Panc1 (cell line): ENCODE results near the gene PCBP4. TPM values are rescaled to one million over a fixed set of nuclear protein-coding genes. Genes with fewer than 3 reads are reported as not detected.

Experiments used
- ATAC-seq: fragments of 200-7000 bp; cut with Tn5 transposase; 2 replicates; pipeline ENCODE4 v1.9.1; 2020; ENCODE audit warnings: mild to moderate bottlenecking, moderate library complexity
- BruUV-seq: library from RNA; stranded (reverse); fragments of 400-500 nt; replicated peaks from 2 replicates; lab custom pipeline; 2021; lab: Mats Ljungman, UMichigan
- CTCF ChIA-PET: fragments of 300-600 bp; sonication (Branson Sonifier 250); formaldehyde crosslinking; loops from one replicate; lab custom pipeline; 2022; ENCODE audit warnings: antibody characterized with exemption; lab: Charles Lee
- POLR2A ChIA-PET: fragments of 300-600 bp; sonication (Branson Sonifier 250); formaldehyde crosslinking; loops from one replicate; lab custom pipeline; 2022; ENCODE audit warnings: antibody characterized with exemption; lab: Charles Lee
- DNase-seq: peaks from one replicate; pipeline ENCODE4 v3.0.0-alpha.2; 2010; ENCODE audit warnings: low read depth, low spot score
- H3K27ac ChIP-seq: 2 replicates; pipeline ENCODE4 v1.5.1; 2011; ENCODE audit warnings: mild to moderate bottlenecking, low read length, inconsistent platforms
- H3K27me3 ChIP-seq: fragments of 200-500 bp; sonication (Bioruptor generic); 2 replicates; pipeline ENCODE4 v1.6.0; 2014; ENCODE audit warnings: low read length, inconsistent platforms; ENCODE audit not compliant: control insufficient read depth, insufficient read depth
- H3K36me3 ChIP-seq: fragments of 200-500 bp; sonication (Bioruptor generic); 2 replicates; pipeline ENCODE4 v1.5.1; 2014; ENCODE audit warnings: inconsistent platforms, mild to moderate bottlenecking, low read length, moderate library complexity; ENCODE audit not compliant: control insufficient read depth, insufficient read depth
- H3K4me1 ChIP-seq: 2 replicates; pipeline ENCODE4 v1.5.1; 2011; ENCODE audit warnings: inconsistent platforms, mild to moderate bottlenecking, low read length, moderate library complexity; ENCODE audit not compliant: control insufficient read depth, insufficient read depth
- H3K4me3 ChIP-seq, 2 experiments: 2 replicates each; pipeline ENCODE4 v1.5.1; 2011 to 2012; ENCODE audit warnings: low read depth in 2 of 2, low read length in 2 of 2, mild to moderate bottlenecking in 2 of 2, inconsistent platforms in 1 of 2, moderate library complexity in 1 of 2
- H3K9me3 ChIP-seq: fragments of 200-500 bp; sonication (Bioruptor generic); 2 replicates; pipeline ENCODE4 v1.5.1; 2014; ENCODE audit warnings: low read depth, mild to moderate bottlenecking, inconsistent platforms, low read length, moderate library complexity; ENCODE audit not compliant: control insufficient read depth, insufficient read depth
- CTCF ChIP-seq: fragments of 450-650 bp; IDR thresholded peaks from 2 replicates; pipeline ENCODE4 v1.5.1; 2017; ENCODE audit warnings: mild to moderate bottlenecking
- POLR2AphosphoS5 ChIP-seq: IDR thresholded peaks from 2 replicates; pipeline ENCODE4 v1.6.1; 2012; ENCODE audit warnings: mild to moderate bottlenecking, low read depth, low read length, moderate library complexity
- REST ChIP-seq, 2 experiments: IDR thresholded peaks; 2 replicates each; pipeline ENCODE4 v1.6.1; 2011 to 2012; ENCODE audit warnings: low read depth in 2 of 2, control low read depth in 1 of 2, low read length in 1 of 2, mild to moderate bottlenecking in 1 of 2, moderate library complexity in 1 of 2; ENCODE audit not compliant: insufficient read depth in 1 of 2
- SIN3A ChIP-seq: IDR thresholded peaks from 2 replicates; pipeline ENCODE4 v1.6.1; 2012; ENCODE audit warnings: low read depth, mild to moderate bottlenecking, low read length, moderate library complexity, borderline replicate concordance; ENCODE audit not compliant: insufficient read depth
- TCF7L2 ChIP-seq: IDR thresholded peaks from 2 replicates; pipeline ENCODE4 v1.6.1; 2011; ENCODE audit warnings: mild to moderate bottlenecking, low read depth, low read length, inconsistent platforms
- in situ Hi-C: cut with HindIII; loops from 2 replicates; pipeline ENCODE4 v1.10.0; 2016; ENCODE audit warnings: low sequenced_read_pairs, low pct_unique_long_range_greater_than_20kb
- intact Hi-C: fragments of 100-400 bp; cut with micrococcal nuclease; formaldehyde crosslinking; loops from one replicate; pipeline ENCODE4 v1.10.0; 2022; ENCODE audit not compliant: unreplicated experiment
- total RNA-seq: library from RNA; stranded (reverse); gene quantifications from one replicate; pipeline ENCODE4 v1.2.1, GENCODE V29; 2021; ENCODE audit not compliant: unreplicated experiment

PCBP4 gene
- total RNA-seq, 1 experiment from 2014 or later, result 58.0 TPM

GRCh38 chr3:51928438-51928837 lies 38.8 kb downstream of the PCBP4 start:
- ChIA-PET POLR2A (no interaction called here), CTCF (no interaction called here)
- Histone ChIP-seq H3K27ac (no peak overlapping the region), H3K4me3 (no peak overlapping the region), H3K27me3 (no peaks in the 10 kb centered on the region), H3K9me3 (no peaks in the 10 kb centered on the region), H3K36me3 (no peaks in the 10 kb centered on the region), H3K4me1 (no peaks in the 10 kb centered on the region)
- ATAC-seq (no peak), DNase-seq (no peak)
- TF ChIP-seq CTCF (no peak), REST (IDR thresholded peaks at IDR 0.05; ENCODE audit: insufficient read depth in 1 of 2, low read depth in 2 of 2, low read length in 1 of 2) (no peak), SIN3A (no peak), TCF7L2 (no peak)
- intact Hi-C loops, result no loop called here
- in situ Hi-C loops, result no loop called here
- BruUV-seq, result no TSS peak

GRCh38 chr3:51927061-51927977 lies 39.9 kb downstream of the PCBP4 start:
- no peak overlapping the region for H3K27ac ChIP-seq
- H3K27me3 ChIP-seq, result no peaks in the 10 kb centered on the region
- no TSS peak for BruUV-seq
- intact Hi-C loops (no loop called here), in situ Hi-C loops (no loop called here)
- ChIA-PET POLR2A (no interaction called here), CTCF (no interaction called here)
- H3K4me1 ChIP-seq, result no peaks in the 10 kb centered on the region
- TF ChIP-seq POLR2AphosphoS5 (no peak), TCF7L2 (no peak), SIN3A (no peak)
- H3K4me3 ChIP-seq, result no peak overlapping the region
- ATAC-seq (no peak), DNase-seq (no peak)
- no peaks in the 10 kb centered on the region for H3K9me3 ChIP-seq
- H3K36me3 ChIP-seq, result no peaks in the 10 kb centered on the region

- Histone ChIP-seq H3K9me3 (no peaks in the 10 kb centered on the region), H3K27ac (no peak overlapping the region), H3K4me3 (no peak overlapping the region), H3K36me3 (no peaks in the 10 kb centered on the region), H3K4me1 (no peaks in the 10 kb centered on the region), H3K27me3 (no peaks in the 10 kb centered on the region)
- no TSS peak for BruUV-seq
- ATAC-seq (no peak), DNase-seq (no peak)
- in situ Hi-C loops, result no loop called here
- POLR2A ChIA-PET, result interaction anchor here (0.5 kb wide), 1 partner anchor 128 kb away, joined by 7 read pairs; no protein-coding TSS in a partner anchor
- CTCF ChIA-PET, result no interaction called here
- intact Hi-C loops, result no loop called here
- TF ChIP-seq REST (IDR thresholded peaks at IDR 0.05; ENCODE audit: insufficient read depth in 1 of 2, low read depth in 2 of 2, low read length in 1 of 2), result no peak
- TF ChIP-seq POLR2AphosphoS5, result no peak
- no peak for TF ChIP-seq SIN3A
- no peak for TF ChIP-seq TCF7L2
- TF ChIP-seq CTCF, result no peak
These were observed 46.1 kb downstream of the PCBP4 start for GRCh38 chr3:51921081-51921578.
